Esophagus (tissue), 2 donors: ENCODE data around the gene C2CD3. TPM values are rescaled to one million over a fixed set of nuclear protein-coding genes. Genes with fewer than 3 reads are reported as not detected.

ENCODE experiments used
- H3K27ac ChIP-seq, 2 donors: one replicate each; pipeline ENCODE4 v1.5.1; 2013; ENCODE audit warnings: low read depth in 2 of 2, mild to moderate bottlenecking in 2 of 2, inconsistent platforms in 1 of 2, low read length in 1 of 2, moderate library complexity in 1 of 2
- H3K27me3 ChIP-seq, 2 donors: one replicate each; pipeline ENCODE4 v1.6.1; 2013; ENCODE audit warnings: low read length in 2 of 2, control low read depth in 1 of 2, mild to moderate bottlenecking in 1 of 2; ENCODE audit not compliant: insufficient read depth in 2 of 2, control insufficient read depth in 1 of 2
- H3K36me3 ChIP-seq, 2 donors: one replicate each; pipeline ENCODE4 v1.6.1; 2013; ENCODE audit warnings: low read length in 1 of 2; ENCODE audit not compliant: control insufficient read depth in 2 of 2, insufficient read depth in 2 of 2
- H3K4me1 ChIP-seq, 2 donors: one replicate each; pipeline ENCODE4 v1.6.1; 2013; ENCODE audit warnings: low read length in 1 of 2; ENCODE audit not compliant: control insufficient read depth in 2 of 2, insufficient read depth in 2 of 2
- H3K4me3 ChIP-seq, 2 donors: one replicate each; pipeline ENCODE4 v1.5.1; 2013; ENCODE audit warnings: low read length in 2 of 2, mild to moderate bottlenecking in 2 of 2, low read depth in 1 of 2, moderate library complexity in 1 of 2
- H3K9me3 ChIP-seq, 2 donors: one replicate each; pipeline ENCODE4 v1.6.1; 2013; ENCODE audit warnings: mild to moderate bottlenecking in 2 of 2, low read depth in 1 of 2, low read length in 1 of 2, moderate library complexity in 1 of 2; ENCODE audit not compliant: control insufficient read depth in 2 of 2, insufficient read depth in 1 of 2
- WGBS, 2 donors: extraction: QIAGEN DNeasy Blood & Tissue Kit; methylation state at CpG; one replicate each; pipeline ENCODE4 v1.1.7; 2013; 5-methylcytosine and 5-hydroxymethylcytosine counted together
- polyA plus RNA-seq, 2 donors: library from polyadenylated mRNA; stranded (reverse); fragments of 200-250 nt; gene quantifications; one replicate each; pipeline ENCODE4 v1.2.3, GENCODE V29; 2013
- donor health status: healthy with polysubstance abuse.
- donor health status: Bipolar disorder and iron deficiency.

Gene C2CD3, protein sequence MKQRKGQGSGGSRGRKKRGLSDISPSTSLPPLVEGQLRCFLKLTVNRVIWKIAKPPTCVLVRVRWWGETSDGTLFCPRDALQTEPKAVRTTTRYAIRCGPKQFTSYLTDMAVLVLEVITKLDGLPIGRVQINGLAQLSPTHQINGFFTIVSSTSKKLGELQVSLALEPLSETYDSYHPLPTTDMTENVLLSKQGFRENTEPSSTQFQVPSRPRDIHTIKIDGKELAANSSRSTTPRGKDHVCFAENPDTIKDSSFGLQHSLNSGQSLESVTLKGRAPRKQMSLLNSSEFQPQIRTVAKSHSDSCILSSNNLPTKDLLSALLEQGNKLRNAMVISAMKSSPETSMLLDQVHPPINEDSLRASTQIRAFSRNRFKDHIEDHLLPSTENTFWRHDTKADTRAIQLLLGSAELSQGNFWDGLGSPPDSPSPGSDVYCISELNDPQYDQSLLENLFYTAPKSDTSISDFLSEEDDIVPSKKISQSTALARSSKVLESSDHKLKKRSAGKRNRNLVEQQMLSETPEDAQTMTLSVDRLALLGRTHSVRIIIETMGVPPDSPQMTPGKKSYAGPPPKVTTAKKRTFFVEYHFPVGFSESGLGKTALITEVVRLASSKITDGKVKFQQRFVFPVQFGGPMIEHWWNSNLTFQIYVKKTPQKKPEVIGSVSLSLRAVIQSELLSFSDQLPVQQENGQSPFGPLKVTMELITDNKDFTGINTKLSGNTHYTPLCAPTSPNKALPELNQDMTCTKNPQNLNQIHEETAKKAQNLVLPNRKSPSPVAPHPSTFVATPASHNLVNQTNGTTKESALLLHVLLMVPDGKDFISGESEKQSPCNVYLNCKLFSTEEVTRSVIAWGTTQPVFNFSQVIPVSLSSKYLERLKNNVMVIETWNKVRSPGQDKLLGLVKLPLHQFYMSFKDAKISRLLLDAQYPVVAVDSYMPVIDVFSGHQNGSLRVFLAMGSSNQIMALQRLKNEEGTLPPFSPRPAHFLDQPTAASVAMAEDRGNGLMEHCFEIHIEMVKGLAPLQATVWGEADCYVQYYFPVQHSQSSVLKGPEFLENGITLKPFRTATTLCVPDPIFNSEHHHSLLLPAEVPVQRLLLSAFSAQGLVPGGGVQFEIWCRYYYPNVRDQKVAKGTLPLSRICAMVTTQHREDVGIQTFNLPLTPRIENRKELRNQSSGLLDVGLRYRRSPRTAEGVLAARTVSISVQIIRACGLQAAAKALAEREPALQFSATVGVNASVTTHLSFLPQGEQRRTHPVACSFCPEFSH (N-terminal part only)
- 1 to 10 TPM; 5.4 to 6.4 TPM for polyA plus RNA-seq

DNA sequence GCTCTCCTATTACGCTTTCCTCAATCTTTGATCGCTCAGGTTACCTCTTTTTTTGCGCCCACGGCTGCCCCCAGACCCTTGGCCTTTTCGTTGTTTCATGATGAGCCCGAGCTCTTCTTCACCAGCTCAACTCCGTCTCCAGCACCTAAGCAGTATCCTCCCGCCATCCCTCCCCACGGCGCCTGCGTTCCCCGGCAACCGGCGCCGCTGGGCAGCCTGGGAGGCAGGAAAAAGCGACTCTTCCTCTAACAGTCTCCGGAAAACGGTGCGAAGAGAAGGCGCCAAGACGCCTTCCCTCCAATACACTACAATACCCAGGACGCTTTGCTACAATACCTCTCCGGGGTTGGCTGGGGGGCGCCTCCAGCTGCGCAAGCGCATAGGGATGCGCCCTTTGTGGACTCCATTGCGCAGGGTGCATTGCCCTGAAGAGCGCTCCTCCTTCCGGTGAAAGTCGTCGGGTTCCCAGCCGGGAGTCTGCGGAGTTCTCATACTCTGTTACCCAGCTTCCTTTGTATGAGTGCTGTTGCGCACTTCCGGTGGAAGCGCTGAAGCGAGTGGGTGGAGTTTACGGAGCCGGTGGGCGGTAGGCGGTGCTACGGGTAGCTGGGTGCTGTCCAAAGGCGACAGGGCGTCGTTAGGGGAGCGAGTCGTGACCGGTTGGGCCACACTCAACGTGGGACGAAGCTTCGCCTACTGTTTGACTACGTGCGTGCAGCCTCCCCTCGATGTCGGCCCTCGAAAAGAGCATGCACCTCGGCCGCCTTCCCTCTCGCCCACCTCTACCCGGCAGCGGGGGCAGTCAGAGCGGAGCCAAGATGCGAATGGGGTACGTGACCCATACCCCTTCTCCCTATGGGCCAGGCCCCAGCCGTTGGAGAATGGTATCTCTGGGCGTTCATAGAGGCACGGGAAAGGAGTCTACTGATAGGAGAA is at the start of gene C2CD3, which contains the start of gene PPME1:
TSS of gene C2CD3 (minus strand) at position 309 of the 936 bp plus-strand sequence. CDS start at position 99, 210 bp downstream.
TSS of gene PPME1 (plus strand) at position 596 of the 936 bp plus-strand sequence. CDS start at position 729, 133 bp downstream.
- Histone ChIP-seq H3K4me3 (peak within 1 kb of the TSS; percentile 83 to 90), H3K27ac (peak within 1 kb of the TSS; percentile 92 to 97), H3K27me3 (no peaks in the 10 kb centered on the region), H3K4me1 (peaks cover 0 to 4% of the 10 kb centered on the region in 2 donors), H3K36me3 (no peaks in the 10 kb centered on the region), H3K9me3 (no peaks in the 10 kb centered on the region)
- WGBS, 2 donors = 0 to 1% methylated on average over 68 of the region's 68 CpGs

DNA sequence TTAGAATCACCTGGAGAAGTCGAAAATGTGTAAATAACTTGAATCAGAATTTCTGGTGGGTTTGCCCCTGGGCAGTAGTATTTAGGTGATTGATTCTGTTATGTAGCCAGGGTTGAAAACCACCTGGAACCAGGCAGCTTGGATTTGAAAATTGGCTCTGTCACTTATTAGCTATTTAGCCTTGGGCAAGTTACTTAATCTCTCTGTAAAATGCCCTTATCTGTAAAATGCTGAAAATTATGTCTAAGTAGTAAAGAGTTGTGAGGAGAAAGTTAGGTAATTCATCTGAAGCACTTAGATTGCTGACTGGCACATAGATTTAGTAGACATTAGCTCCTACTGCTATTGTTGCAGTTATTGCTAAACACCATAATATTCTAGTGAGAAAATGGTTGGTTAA is 49.6 kb upstream of the C2CD3 start:
- Histone ChIP-seq H3K4me1 (no peaks in the 10 kb centered on the region), H3K9me3 (no peaks in the 10 kb centered on the region), H3K4me3 (no peak overlapping the region), H3K36me3 (no peaks in the 10 kb centered on the region), H3K27me3 (no peaks in the 10 kb centered on the region), H3K27ac (no peak overlapping the region)
- 55 to 66% methylated on average over 1 of the region's 1 CpG for WGBS, 2 donors

DNA sequence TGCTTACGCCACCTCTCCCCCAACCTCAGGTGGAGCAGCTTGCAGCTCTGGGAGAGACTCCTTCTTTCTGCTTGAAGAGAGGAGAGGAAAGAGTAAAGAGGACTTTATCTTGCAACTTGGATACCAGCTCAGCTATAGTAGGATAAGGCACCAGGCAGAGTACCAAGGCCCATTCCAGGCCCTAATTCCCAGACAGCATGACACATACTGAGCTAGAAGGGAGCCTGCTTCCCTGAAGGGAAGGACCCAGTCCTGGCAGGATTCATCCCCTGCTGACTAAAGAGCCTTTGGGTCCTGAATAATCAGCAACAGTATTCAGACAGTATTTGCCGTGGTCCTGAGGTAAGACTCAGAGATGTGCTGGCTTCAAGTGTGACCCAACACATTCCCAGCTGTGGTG is 41.7 kb upstream of the C2CD3 start:
- peaks cover 10 to 13% of the 10 kb centered on the region in 2 donors for H3K36me3 ChIP-seq

DNA sequence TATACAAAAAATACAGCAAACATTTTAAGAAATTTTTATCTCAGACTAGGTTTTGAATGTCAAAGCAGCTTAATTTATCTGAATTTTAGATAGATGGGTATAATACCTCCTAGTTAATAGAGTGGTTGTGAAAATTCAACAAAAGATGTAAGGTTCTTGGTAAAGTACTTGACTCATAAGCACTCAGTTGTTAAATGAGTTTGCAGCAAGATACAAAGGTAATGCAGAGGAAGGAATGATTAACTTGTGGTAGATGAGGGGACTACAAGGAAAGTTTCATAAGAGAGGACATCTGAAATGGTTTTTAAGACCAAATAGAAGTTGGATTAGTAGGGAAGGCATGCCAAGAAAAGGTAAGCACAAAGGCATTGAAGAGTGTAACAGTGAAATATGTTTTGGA is 37.7 kb upstream of the C2CD3 start:
- Histone ChIP-seq H3K9me3 (peaks cover 0 to 6% of the 10 kb centered on the region in 2 donors), H3K4me3 (no peak overlapping the region), H3K4me1 (no peaks in the 10 kb centered on the region), H3K27ac (no peak overlapping the region), H3K36me3 (peaks cover 12 to 13% of the 10 kb centered on the region in 2 donors), H3K27me3 (no peaks in the 10 kb centered on the region)

More for the DNA sequence above, 41.7 kb upstream of the C2CD3 start:
- H3K27me3 ChIP-seq = no peaks in the 10 kb centered on the region
- H3K27ac ChIP-seq = no peak overlapping the region
- no peak overlapping the region for H3K4me3 ChIP-seq
- H3K9me3 ChIP-seq = peaks cover 0 to 6% of the 10 kb centered on the region in 2 donors
- 97 to 99% methylated on average over 2 of the region's 2 CpGs for WGBS, 2 donors
- H3K4me1 ChIP-seq = no peaks in the 10 kb centered on the region

DNA sequence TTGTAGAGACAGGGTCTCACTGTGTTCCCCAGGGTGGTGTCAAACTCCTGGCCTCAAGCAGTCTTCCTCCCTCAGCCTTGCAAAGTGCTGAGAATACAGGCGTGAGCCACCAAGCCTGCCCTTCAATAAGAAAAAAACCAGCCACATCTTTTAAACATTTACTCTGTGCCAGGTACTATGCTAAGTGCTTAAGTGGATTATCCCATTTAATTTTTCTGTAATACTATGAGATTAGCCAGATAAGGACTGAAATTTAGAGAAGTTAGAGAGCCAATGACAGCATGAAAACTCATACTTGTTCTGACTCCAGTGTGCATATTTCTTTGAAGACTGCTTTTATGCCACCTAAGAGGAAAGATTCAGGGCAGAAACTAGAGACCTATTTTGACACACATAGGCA is 35.9 kb upstream of the C2CD3 start:
- H3K27ac ChIP-seq = no peak overlapping the region
- 81 to 94% methylated on average over 1 of the region's 1 CpG for WGBS, 2 donors
- no peaks in the 10 kb centered on the region for H3K9me3 ChIP-seq
- no peaks in the 10 kb centered on the region for H3K27me3 ChIP-seq
- no peaks in the 10 kb centered on the region for H3K4me1 ChIP-seq
- peaks cover 1 to 4% of the 10 kb centered on the region in 2 donors for H3K36me3 ChIP-seq
- no peak overlapping the region for H3K4me3 ChIP-seq

DNA sequence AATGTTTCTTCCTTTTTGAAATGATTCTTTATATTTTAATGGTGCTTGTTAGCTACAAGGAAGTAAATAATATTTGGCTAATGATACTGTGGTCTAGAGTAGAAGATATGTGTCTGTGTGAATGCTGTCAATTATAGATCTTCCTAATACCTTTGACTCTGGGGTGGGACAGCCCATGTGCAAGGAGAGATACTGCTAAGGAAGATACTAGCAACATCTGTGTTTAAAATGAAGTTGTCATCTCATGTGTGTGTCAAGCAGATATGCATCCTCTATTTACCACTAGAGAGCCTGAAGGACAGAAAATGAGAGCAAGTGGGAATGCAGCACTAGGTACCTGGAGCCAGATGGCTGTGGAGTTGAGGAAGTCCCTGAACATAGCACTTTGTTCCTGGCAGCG is 34.4 kb upstream of the C2CD3 start:
- WGBS, 2 donors = 76 to 96% methylated on average over 1 of the region's 1 CpG
- Histone ChIP-seq H3K4me1 (no peaks in the 10 kb centered on the region), H3K4me3 (no peak overlapping the region), H3K27ac (no peak overlapping the region), H3K36me3 (peaks cover 1 to 4% of the 10 kb centered on the region in 2 donors), H3K9me3 (no peaks in the 10 kb centered on the region), H3K27me3 (no peaks in the 10 kb centered on the region)

DNA sequence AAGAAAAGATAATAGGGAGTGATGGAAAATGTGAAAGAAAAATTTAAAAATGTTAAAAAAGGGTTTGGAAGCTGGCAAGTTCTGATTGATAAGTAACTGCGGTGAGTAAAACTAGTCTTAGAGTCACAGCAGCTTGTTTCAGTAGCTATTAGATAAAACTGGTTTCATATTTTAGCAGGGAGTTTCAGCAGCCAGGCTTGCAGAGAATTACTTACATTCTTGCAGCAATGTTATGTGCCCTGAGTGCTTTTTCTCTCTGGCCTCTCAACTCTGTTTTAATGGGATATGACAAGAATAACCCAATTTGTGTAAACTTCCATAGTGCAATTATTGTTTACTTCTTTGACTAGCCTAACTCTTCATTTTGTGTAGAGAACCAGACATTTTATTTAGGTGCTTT is 33.9 kb upstream of the C2CD3 start:
- WGBS, 2 donors = 95 to 100% methylated on average over 1 of the region's 1 CpG
- Histone ChIP-seq H3K9me3 (no peaks in the 10 kb centered on the region), H3K27ac (no peak overlapping the region), H3K27me3 (no peaks in the 10 kb centered on the region), H3K4me3 (no peak overlapping the region), H3K4me1 (no peaks in the 10 kb centered on the region), H3K36me3 (peaks cover 1 to 4% of the 10 kb centered on the region in 2 donors)

DNA sequence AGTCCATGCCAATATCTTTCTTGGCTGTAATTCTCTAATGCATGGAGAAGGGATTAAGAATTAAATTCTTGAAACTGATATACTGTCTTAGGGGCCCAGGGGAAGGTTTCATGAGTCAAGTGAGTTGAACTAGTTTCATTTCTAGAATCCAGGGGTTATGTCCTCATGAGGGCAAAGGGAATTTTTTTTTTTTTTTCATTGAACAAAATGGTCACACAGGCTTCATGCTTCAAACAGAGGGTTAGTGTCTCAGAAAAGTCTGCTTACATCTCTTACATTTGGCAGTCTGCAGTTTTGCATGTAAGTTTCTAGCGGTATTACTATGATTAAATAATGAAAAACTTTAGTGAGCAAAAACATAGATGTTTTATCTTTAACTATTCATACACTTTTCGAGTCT is 33.2 kb upstream of the C2CD3 start:
- H3K36me3 ChIP-seq = peaks cover under 1 to 1% of the 10 kb centered on the region in 2 donors
- WGBS, 2 donors = 95 to 99% methylated on average over 2 of the region's 2 CpGs

More for the DNA sequence above, 33.2 kb upstream of the C2CD3 start:
- H3K4me1 ChIP-seq = no peaks in the 10 kb centered on the region
- no peak overlapping the region for H3K27ac ChIP-seq
- no peaks in the 10 kb centered on the region for H3K9me3 ChIP-seq
- H3K27me3 ChIP-seq = no peaks in the 10 kb centered on the region
- no peak overlapping the region for H3K4me3 ChIP-seq
